Erythroblast (primary cell): ENCODE data around the gene SLC18A2.

Experiments used
- GATA1 ChIP-seq: IDR thresholded peaks from 2 replicates; pipeline ENCODE4 v1.6.1; 2011; ENCODE audit warnings: low read depth, mild to moderate bottlenecking, control low read depth, low read length, moderate library complexity
- POLR2A ChIP-seq: IDR thresholded peaks from 2 replicates; pipeline ENCODE4 v1.6.1; 2011; ENCODE audit warnings: mild to moderate bottlenecking, low read length

DNA sequence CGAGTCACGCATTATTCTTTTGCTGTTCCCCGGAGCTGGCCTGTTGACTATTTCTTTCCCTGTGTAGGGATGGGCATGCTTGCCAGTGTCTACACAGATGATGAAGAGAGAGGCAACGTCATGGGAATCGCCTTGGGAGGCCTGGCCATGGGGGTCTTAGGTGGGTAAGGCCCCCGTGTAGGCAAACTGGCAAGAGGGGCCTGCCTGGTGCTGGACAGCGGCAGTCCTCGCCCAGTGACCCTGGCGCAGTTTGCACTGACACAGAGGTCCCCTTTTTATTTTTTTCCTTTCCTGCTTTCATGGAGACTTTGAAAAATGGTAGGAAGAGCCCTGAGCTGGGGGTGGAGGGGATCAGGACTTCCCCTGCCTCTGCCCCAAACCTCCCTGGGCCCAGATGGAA lies 13.4 kb downstream of the SLC18A2 start:
- TF ChIP-seq POLR2A (no peak), GATA1 (no peak)
